Pancreas (tissue), 10 donors: ENCODE measurements around the gene NLRP5. TPM values are rescaled to one million over a fixed set of nuclear protein-coding genes. Genes with fewer than 3 reads are reported as not detected.
"Not testable (repeated sequence)": the region's sequence is repeated elsewhere in the genome, so short reads cannot be mapped to it uniquely, and the experiment has no call there.

Source experiments
- ATAC-seq, 4 donors: fragments of 200-7000 bp; cut with Tn5 transposase; one replicate each; pipeline versions ENCODE4 v1.8.0 to v1.9.1; 2020; ENCODE audit warnings: mild to moderate bottlenecking in 4 of 4, moderate library complexity in 4 of 4
- DNase-seq, 6 donors: peaks; one replicate each; pipeline ENCODE4 v3.0.0-alpha.2; 2020
- FAIRE-seq: peaks from 2 replicates; lab custom pipeline; 2012; peaks lifted over from hg19 to GRCh38; lab: Jason Lieb, UNC
- H3K27ac ChIP-seq, 4 donors: fragments of 200-600 bp; sonication (generic); 1 replicate in 3 of 4; 2 replicates in 1 of 4; pipeline versions ENCODE4 v1.5.0 to v1.8.0; 2020
- H3K27me3 ChIP-seq, 4 donors: fragments of 200-600 bp; one replicate each; pipeline ENCODE4 v1.8.0; 2021
- H3K36me3 ChIP-seq, 3 donors: fragments of 200-600 bp; sonication (generic) in 1 of 3; one replicate each; pipeline versions ENCODE4 v1.5.0 to v1.8.0; 2020 to 2021
- H3K4me1 ChIP-seq, 3 donors: fragments of 200-600 bp; one replicate each; pipeline ENCODE4 v1.8.0; 2021
- H3K4me3 ChIP-seq, 4 donors: fragments of 200-600 bp; sonication (generic) in 2 of 4; one replicate each; pipeline versions ENCODE4 v1.5.0 to v1.8.0; 2020 to 2021
- H3K9me3 ChIP-seq, 4 donors: fragments of 200-600 bp; one replicate each; pipeline ENCODE4 v1.8.0; 2021
- WGBS, 2 donors: extraction: QIAGEN DNeasy Blood & Tissue Kit; methylation state at CpG; one replicate each; pipeline ENCODE4 v1.1.7; 2013; 5-methylcytosine and 5-hydroxymethylcytosine counted together
- intact Hi-C, 3 donors: fragments of 100-400 bp; cut with DNase I; formaldehyde crosslinking; loops; one replicate each; pipeline versions ENCODE4 v1.11.1 to v1.14.2; 2022
- polyA plus RNA-seq, 2 donors: library from polyadenylated mRNA; stranded (reverse); fragments of 200-250 nt; gene quantifications; one replicate each; pipeline ENCODE4 v1.2.3, GENCODE V29; 2013
- total RNA-seq, 6 donors: library from RNA; stranded (reverse); fragmentation: NEBNext Ultra II Directional in 4 of 6; extraction: Animal tissue kit (Norgen Biotek cat#: 25700) in 4 of 6; gene quantifications; one replicate each; pipeline versions ENCODE4 v1.2.1 to v1.2.4, GENCODE V29; 2021 to 2023
- TF ChIP-seq, protein P1 (sequence below), 4 donors: fragments of 200-600 bp; sonication (generic) in 3 of 4; IDR thresholded peaks; one replicate each; pipeline versions ENCODE4 v1.5.0 to v1.8.0; 2021; ENCODE audit warnings: antibody characterized with exemption in 4 of 4
- donor health status: healthy with polysubstance abuse.
- donor health status: DM: no; HTN: no; CAD: no; lungs with moderate emphysema.
- donor health status: DM: no; HTN: no; CAD: no.
- donor health status: control.
- donor health status: control.
- donor health status: Bipolar disorder and iron deficiency.
- donor health status: DM: yes; HTN: yes; CAD: no.
- donor health status: DM: no; HTN: no; CAD: no.
- donor health status: DM: no; HTN: no; CAD: no.
- donor health status: DM: yes; HTN: yes; CAD: no.

Gene NLRP5
- total and polyA plus RNA-seq, 8 donors, result not detected

GRCh38 chr19:56094449-56094848, 107.9 kb downstream of the NLRP5 start:
- Histone ChIP-seq H3K4me1 (no peaks in the 10 kb centered on the region), H3K27ac (no peak overlapping the region), H3K27me3 (no peaks in the 10 kb centered on the region), H3K4me3 (no peak overlapping the region), H3K36me3 (no peaks in the 10 kb centered on the region), H3K9me3 (no peaks in the 10 kb centered on the region)
- WGBS, 2 donors, result 78 to 83% methylated on average over 9 of the region's 9 CpGs
- DNase-seq (no peak), ATAC-seq (no peak), FAIRE-seq (no peak)
- TF ChIP-seq, protein P1, sequence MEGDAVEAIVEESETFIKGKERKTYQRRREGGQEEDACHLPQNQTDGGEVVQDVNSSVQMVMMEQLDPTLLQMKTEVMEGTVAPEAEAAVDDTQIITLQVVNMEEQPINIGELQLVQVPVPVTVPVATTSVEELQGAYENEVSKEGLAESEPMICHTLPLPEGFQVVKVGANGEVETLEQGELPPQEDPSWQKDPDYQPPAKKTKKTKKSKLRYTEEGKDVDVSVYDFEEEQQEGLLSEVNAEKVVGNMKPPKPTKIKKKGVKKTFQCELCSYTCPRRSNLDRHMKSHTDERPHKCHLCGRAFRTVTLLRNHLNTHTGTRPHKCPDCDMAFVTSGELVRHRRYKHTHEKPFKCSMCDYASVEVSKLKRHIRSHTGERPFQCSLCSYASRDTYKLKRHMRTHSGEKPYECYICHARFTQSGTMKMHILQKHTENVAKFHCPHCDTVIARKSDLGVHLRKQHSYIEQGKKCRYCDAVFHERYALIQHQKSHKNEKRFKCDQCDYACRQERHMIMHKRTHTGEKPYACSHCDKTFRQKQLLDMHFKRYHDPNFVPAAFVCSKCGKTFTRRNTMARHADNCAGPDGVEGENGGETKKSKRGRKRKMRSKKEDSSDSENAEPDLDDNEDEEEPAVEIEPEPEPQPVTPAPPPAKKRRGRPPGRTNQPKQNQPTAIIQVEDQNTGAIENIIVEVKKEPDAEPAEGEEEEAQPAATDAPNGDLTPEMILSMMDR (IDR thresholded peaks at IDR 0.05), result no peak
- intact Hi-C loops, result no loop called here

DNA sequence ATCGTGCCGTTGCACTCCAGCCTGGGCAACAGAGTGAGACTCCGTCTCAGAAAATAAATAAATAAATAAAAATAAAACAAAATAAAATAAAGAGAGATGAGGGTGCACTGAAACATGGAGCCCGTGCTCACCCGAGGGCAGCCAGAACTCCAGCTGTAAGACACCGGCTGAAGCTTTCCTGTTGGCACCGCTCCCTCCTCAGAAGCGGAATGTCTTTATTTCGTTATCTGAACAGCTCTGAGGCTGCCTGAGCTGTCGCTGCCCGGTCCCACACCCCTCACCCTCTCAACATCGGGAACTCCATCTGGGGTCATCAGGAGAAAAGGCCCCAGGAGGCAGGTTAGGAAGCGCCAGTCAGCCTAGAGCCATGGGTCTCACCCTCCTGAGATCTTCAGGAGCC, 110.1 kb downstream of the NLRP5 start:
- 79 to 85% methylated on average over 13 of the region's 13 CpGs for WGBS, 2 donors
- TF ChIP-seq, protein P1 (IDR thresholded peaks at IDR 0.05), result no peak
- Histone ChIP-seq H3K4me3 (no peak overlapping the region), H3K4me1 (no peaks in the 10 kb centered on the region), H3K27me3 (no peaks in the 10 kb centered on the region), H3K27ac (no peak overlapping the region), H3K9me3 (no peaks in the 10 kb centered on the region), H3K36me3 (peaks cover 0 to 4% (median 0%) of the 10 kb centered on the region in 3 donors)
- DNase-seq, result no peak
- FAIRE-seq, result no peak
- no peak for ATAC-seq
- intact Hi-C loops, result no loop called here

- FAIRE-seq, result no peak
- intact Hi-C loops, result no loop called here
These were observed 110.7 kb downstream of the NLRP5 start for GRCh38 chr19:56097306-56097705.

DNA sequence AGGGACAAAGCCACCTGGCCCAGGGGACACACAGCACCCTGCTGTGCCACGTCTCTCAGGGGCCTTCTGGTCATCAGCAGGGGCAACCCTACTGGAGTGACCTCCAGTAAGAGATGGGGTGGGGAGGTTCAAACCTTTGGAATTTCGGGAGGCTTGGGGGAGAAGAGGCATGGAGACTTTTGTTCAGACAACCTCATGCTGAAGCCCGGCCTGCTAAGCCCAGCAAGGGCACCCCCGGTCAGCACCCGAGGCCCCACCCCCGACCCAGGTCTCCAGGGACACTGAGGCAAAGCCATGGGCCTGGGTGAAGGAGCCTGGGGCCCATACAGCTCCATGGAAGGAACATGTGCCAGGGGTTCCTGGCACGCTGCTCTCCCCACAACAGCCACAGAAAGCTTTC, 111.2 kb downstream of the NLRP5 start:
- no peak overlapping the region for H3K27ac ChIP-seq
- H3K27me3 ChIP-seq, result no peaks in the 10 kb centered on the region
- H3K36me3 ChIP-seq, result peaks cover 0 to 9% (median 4%) of the 10 kb centered on the region in 3 donors
- H3K9me3 ChIP-seq, result no peaks in the 10 kb centered on the region
- FAIRE-seq (no peak), ATAC-seq (no peak), DNase-seq (peak in 1 of 6 donors; percentile 29)
- 88 to 96% methylated on average over 7 of the region's 7 CpGs for WGBS, 2 donors
- no peak overlapping the region for H3K4me3 ChIP-seq
- intact Hi-C loops, result no loop called here
- TF ChIP-seq, protein P1 (IDR thresholded peaks at IDR 0.05), result no peak
- H3K4me1 ChIP-seq, result no peaks in the 10 kb centered on the region

More at GRCh38 chr19:56097306-56097705, 110.7 kb downstream of the NLRP5 start:
- H3K27me3 ChIP-seq, result no peaks in the 10 kb centered on the region
- H3K27ac ChIP-seq, result no peak overlapping the region
- H3K4me3 ChIP-seq, result no peak overlapping the region
- peaks cover 0 to 5% (median 4%) of the 10 kb centered on the region in 3 donors for H3K36me3 ChIP-seq
- DNase-seq (no peak), ATAC-seq (no peak)
- no peaks in the 10 kb centered on the region for H3K4me1 ChIP-seq
- TF ChIP-seq, protein P1 (IDR thresholded peaks at IDR 0.05), result no peak
- WGBS, 2 donors, result 81 to 86% methylated on average over 23 of the region's 23 CpGs
- H3K9me3 ChIP-seq, result no peaks in the 10 kb centered on the region

GRCh38 chr19:56098237-56098636, 111.7 kb downstream of the NLRP5 start:
- FAIRE-seq, result not testable (repeated sequence)

More at GRCh38 chr19:56098237-56098636, 111.7 kb downstream of the NLRP5 start:
- H3K4me3 ChIP-seq, H3K4me1 ChIP-seq, H3K27ac ChIP-seq, intact Hi-C loops, ATAC-seq, H3K9me3 ChIP-seq, H3K27me3 ChIP-seq: not testable (repeated sequence)
- peaks cover 0 to 12% (median 4%) of the 10 kb centered on the region in 3 donors for H3K36me3 ChIP-seq
- peak in 1 of 6 donors; percentile 36 for DNase-seq
- 93 to 97% methylated on average over 21 of the region's 21 CpGs for WGBS, 2 donors
